Activated CD4-positive, alpha-beta T cell treated with anti-CD3 and anti-CD28 coated beads, Interleukin-2, amount 50 U/mL, for 4 hours (primary cell): ENCODE data around the gene CDK17.

ENCODE experiments used
- DNase-seq, 2 experiments: peaks; one replicate each; pipeline ENCODE4 v3.0.0-alpha.2; 2020

The CDK17 gene

DNA sequence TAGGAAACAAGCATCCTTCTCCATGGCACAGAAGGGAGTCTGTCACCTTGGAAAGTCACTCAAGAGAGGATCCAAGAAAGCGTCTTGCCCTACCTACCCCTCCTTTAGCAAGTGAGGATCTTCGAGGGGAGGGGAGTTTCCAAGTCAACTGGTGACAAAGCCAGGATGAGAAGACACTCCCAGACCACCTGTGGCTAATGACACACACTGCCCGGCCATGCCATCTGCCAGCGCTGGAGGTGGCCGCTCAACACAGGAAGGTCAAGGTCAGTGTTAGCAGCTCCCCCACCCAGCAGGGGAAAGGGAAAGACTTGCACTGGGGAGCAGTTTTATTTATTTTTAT is 164.8 kb downstream of the CDK17 start:
- DNase-seq = no peak

DNA sequence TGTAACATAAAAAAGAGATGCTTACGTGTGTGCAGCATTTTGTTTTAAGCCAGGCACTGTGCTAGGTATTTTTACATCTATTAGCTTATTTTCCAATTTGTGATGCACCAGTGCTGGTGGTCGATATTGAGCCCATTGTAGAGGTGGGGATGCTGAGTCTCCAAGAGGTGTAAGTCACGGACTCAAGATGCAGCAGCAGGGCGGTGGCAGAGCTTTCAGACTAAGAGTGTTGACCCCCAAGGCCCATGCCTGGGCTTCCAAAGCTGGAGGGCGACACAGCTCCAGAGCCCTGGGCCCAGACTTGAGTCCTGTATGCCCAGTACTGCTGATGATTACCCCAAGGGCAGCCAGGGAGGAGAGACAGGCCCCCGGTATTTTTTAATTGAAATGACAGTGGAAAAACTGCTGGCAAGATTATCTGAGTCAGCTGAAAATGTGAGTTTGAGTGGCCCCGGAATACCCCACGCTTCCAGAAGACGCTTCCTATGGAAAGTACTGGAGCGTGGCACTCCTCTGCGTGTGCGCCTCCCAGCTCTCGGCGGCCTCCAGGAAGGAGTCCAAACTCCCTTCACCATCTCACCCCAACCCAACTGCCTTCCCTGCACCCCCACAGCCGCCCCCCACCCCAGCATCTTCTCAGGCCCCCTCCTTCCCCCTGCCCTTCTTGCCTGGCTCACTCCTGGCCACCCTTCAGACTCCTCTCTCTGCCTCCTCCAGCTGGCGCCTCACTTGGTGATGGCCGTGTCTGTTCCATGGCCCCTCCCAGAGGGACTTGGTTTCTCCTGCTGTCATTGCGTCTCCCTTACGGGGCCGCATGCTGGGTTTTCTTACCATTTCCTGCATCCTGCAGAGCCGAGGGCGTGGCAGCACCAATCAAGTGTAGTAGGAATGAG is 165.4 kb downstream of the CDK17 start:
- DNase-seq = no peak

DNA sequence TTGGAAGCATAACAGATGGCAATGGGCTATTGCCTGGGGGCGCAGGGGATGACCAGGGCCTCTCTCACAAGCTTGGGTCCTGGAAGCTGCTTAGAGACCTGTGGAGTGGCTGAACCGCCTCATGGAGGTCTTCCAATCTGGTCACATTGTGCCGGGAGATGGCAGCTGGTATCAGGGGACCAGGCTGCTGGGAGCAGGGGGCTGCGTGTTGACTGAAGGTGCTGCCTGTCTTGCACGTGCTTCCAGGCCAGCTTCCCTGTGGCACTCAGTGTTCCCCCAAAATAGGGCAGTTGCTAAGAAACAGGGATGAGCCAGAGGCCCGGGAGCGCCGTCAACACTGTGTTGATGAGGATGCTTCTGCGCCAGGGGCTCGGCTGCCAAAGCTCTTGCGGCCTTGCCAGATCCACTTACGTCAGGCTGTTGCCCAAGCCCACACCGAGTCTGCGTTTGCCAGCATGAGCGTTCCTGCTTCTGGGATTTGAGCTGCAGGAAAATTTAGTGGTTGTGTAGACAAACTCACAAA is 166.2 kb downstream of the CDK17 start:
- DNase-seq = no peak

DNA sequence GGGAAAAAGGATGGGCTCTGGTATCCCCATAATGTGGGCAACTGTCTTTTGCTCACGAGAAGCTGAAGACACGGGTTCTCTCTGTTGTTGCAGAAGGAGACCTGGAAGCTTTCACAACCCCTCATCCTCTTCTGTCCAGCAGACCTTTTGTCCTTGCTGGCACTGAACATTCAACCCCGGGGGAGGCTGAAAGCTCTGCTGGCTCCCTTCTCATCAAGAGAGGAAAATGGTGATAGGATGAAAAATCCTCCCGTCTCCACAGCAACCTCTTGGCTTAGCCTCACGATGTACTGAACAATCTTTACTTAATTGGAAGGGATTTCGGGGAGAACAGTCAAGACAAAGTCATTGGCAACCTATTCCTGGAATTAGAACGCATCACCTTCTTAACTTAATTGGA is 167.1 kb downstream of the CDK17 start:
- no peak for DNase-seq

DNA sequence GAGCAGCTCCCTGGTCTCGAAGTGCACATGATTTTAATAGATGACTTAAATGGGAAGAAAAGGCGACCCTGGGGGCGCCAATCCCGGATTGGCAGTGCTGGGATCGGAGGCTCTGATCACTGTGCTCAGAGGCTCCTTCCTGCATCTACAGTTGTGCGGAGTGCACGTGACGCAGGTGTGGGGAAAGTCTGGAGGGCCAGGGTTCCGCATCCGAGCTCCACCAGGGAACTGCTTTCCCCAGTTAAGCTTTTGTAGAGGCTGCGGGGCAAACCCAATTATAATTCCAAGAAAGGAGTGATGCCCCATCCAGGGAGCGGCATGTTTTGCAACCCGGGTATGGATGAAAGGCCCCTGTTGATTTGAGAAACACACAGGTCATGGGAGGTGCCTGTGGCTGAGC is 169.6 kb downstream of the CDK17 start:
- DNase-seq = no peak

DNA sequence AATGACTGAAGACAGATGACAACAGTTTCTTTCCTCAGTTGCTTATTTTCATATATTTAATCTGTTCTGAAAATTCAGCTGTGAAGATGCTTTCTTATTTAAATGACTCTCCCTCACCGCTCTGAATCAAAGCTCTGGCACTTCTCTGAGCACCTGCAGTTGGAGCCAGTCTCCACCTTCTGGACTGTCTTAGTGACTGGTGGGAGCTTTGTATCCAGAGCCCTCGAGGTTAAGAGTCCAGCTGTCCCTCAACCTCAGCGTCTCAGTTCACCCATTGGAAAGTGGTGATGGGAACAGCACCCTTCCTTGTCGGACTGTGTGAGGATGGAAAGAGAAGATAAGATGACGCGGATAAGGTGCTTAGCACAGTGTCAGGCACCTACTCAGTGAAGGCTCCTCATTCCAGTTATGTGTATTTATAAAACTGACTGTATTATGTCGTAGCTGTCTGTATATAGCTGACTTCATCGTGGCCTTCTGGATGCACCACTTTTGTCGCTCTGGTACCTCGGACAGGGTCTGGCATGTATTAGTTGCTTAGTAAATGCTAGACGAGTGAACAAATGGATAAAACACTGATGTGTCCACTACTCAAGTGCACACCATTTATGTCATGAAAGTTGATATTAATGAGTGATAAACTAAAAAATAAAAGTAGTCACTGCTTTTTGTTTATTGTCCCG is 171.5 kb downstream of the CDK17 start:
- no peak for DNase-seq
